ENCODE results near the gene GPR152. TPM values are rescaled to one million over a fixed set of nuclear protein-coding genes. Genes with fewer than 3 reads are reported as not detected.

The GPR152 gene
- total RNA-seq, 1 experiment from 2014 or later, result not detected

GRCh38 chr11:67408437-67409200, 43.9 kb downstream of the GPR152 start:
- H3K27me3 ChIP-seq (ENCODE audit: insufficient read depth, low read length), result no peaks in the 10 kb centered on the region
- BruUV-seq (replicated peaks), result no TSS peak
- H3K4me1 ChIP-seq (ENCODE audit: control insufficient read depth in 1 of 2, insufficient read depth in 2 of 2, low read length in 2 of 2), result peaks cover 0 to 6% of the 10 kb centered on the region in 2 experiments; a peak in 2 of 4 replicates
- H3K79me2 ChIP-seq (ENCODE audit: insufficient read depth, low read length), result no peaks in the 10 kb centered on the region
- no peak overlapping the region for H2AFZ ChIP-seq (ENCODE audit: low read depth, low read length, poor library complexity, severe bottlenecking)
- no peak for ATAC-seq
- no peaks in the 10 kb centered on the region for H3K9me3 ChIP-seq (ENCODE audit: control insufficient read depth in 1 of 2, insufficient read depth in 1 of 2, low read depth in 1 of 2, low read length in 2 of 2)
- H3K36me3 ChIP-seq (ENCODE audit: control insufficient read depth in 1 of 2, insufficient read depth in 2 of 2, low read length in 2 of 2), result no peaks in the 10 kb centered on the region
- intact Hi-C loops (cut with micrococcal nuclease), result no loop called here
- POLR2A ChIA-PET, result no interaction called here
- H3K9ac ChIP-seq (ENCODE audit: low read length), result no peak overlapping the region
- no peaks in the 10 kb centered on the region for H3K9me2 ChIP-seq (ENCODE audit: insufficient read depth)
- RAD21 ChIA-PET (ENCODE audit: low non-redundant PET in 1 of 2, low total read pairs in 2 of 2, uncharacterized antibody in 2 of 2, unreplicated experiment in 2 of 2), result no interaction called here
- H3K27ac ChIP-seq (ENCODE audit: low read depth, low read length), result no peak overlapping the region; the same call in 1 of the 2 replicates
- DNase-seq (ENCODE audit: low read depth, low spot score), result no peak
- no peak overlapping the region for H3K4me2 ChIP-seq (ENCODE audit: low read length)
- no peaks in the 10 kb centered on the region for H4K20me1 ChIP-seq (ENCODE audit: insufficient read depth)
- H3K4me3 ChIP-seq (replicated peaks in 1 of 2; ENCODE audit: low read depth in 1 of 2, low read length in 2 of 2), result no peak overlapping the region
- TF ChIP-seq CTCF (IDR thresholded peaks at IDR 0.05 in 2 of 3, conservative IDR thresholded peaks at IDR 0.05 in 1 of 3; ENCODE audit: borderline replicate concordance in 1 of 3, insufficient read depth in 1 of 3, low read depth in 2 of 3, low read length in 2 of 3), result no peak
- CTCF ChIA-PET, result no interaction called here

- H3K27ac ChIP-seq (ENCODE audit: low read depth, low read length), result no peak overlapping the region; the same call in 1 of the 2 replicates
- no peak overlapping the region for H2AFZ ChIP-seq (ENCODE audit: low read depth, low read length, poor library complexity, severe bottlenecking)
- H3K79me2 ChIP-seq (ENCODE audit: insufficient read depth, low read length), result no peaks in the 10 kb centered on the region
- H3K9me3 ChIP-seq (ENCODE audit: control insufficient read depth in 1 of 2, insufficient read depth in 1 of 2, low read depth in 1 of 2, low read length in 2 of 2), result no peaks in the 10 kb centered on the region
- H3K9ac ChIP-seq (ENCODE audit: low read length), result no peak overlapping the region
- ChIA-PET POLR2A (no interaction called here), RAD21 (ENCODE audit: low non-redundant PET in 1 of 2, low total read pairs in 2 of 2, uncharacterized antibody in 2 of 2, unreplicated experiment in 2 of 2) (no interaction called here), CTCF (no interaction called here)
- no peak overlapping the region for H3K4me3 ChIP-seq (replicated peaks in 1 of 2; ENCODE audit: low read depth in 1 of 2, low read length in 2 of 2)
- H3K27me3 ChIP-seq (ENCODE audit: insufficient read depth, low read length), result no peaks in the 10 kb centered on the region
- no peak overlapping the region for H3K4me2 ChIP-seq (ENCODE audit: low read length)
- no TSS peak for BruUV-seq (replicated peaks)
- intact Hi-C loops (cut with micrococcal nuclease), result no loop called here
- H4K20me1 ChIP-seq (ENCODE audit: insufficient read depth), result no peaks in the 10 kb centered on the region
- peaks cover 0 to 4% of the 10 kb centered on the region in 2 experiments; a peak in 2 of 4 replicates for H3K4me1 ChIP-seq (ENCODE audit: control insufficient read depth in 1 of 2, insufficient read depth in 2 of 2, low read length in 2 of 2)
- ATAC-seq (no peak), DNase-seq (ENCODE audit: low read depth, low spot score) (no peak)
- H3K9me2 ChIP-seq (ENCODE audit: insufficient read depth), result no peaks in the 10 kb centered on the region
- no peaks in the 10 kb centered on the region for H3K36me3 ChIP-seq (ENCODE audit: control insufficient read depth in 1 of 2, insufficient read depth in 2 of 2, low read length in 2 of 2)
- TF ChIP-seq EGR1 (IDR thresholded peaks at IDR 0.05; ENCODE audit: low read depth) (no peak), ZNF274 (IDR thresholded peaks at IDR 0.05; ENCODE audit: low read depth, low read length) (no peak), EZH2 (IDR thresholded peaks at IDR 0.05) (no peak), JUND (IDR thresholded peaks at IDR 0.05) (no peak), CEBPB (IDR thresholded peaks at IDR 0.05; ENCODE audit: low read depth) (no peak), SIN3A (IDR thresholded peaks at IDR 0.05; ENCODE audit: low read depth) (no peak), ELF1 (IDR thresholded peaks at IDR 0.05; ENCODE audit: borderline replicate concordance, low read depth) (no peak), SRF (IDR thresholded peaks at IDR 0.05; ENCODE audit: low read depth) (no peak), POLR2AphosphoS5 (IDR thresholded peaks at IDR 0.05; ENCODE audit: low read depth, low read length) (no peak), ATF3 (IDR thresholded peaks at IDR 0.05) (no peak), SP1 (IDR thresholded peaks at IDR 0.05; ENCODE audit: low read depth) (no peak), TCF7L2 (IDR thresholded peaks at IDR 0.05; ENCODE audit: borderline replicate concordance, extremely low read depth, insufficient read depth, insufficient read length) (no peak), ZBTB33 (IDR thresholded peaks at IDR 0.05; ENCODE audit: extremely low read depth, insufficient replicate concordance, low read length) (no peak), MAX (IDR thresholded peaks at IDR 0.05) (no peak), YY1 (IDR thresholded peaks at IDR 0.05; ENCODE audit: extremely low read depth, insufficient replicate concordance, low read depth, low read length) (no peak)
Measured at GRCh38 chr11:67407688-67408163, 44.8 kb downstream of the GPR152 start.

Data from HCT116 (cell line).